K562 (cell line): ENCODE results near the gene ZG16B.

Experiments
- RFX5 ChIP-seq: IDR thresholded peaks from 2 replicates; pipeline ENCODE4 v1.6.1; 2011; ENCODE audit warnings: low read depth, mild to moderate bottlenecking, improper control_type of control experiment, low read length
- TF ChIP-seq, protein P1 (sequence below): fragments of 250-450 bp; sonication (Bioruptor Pico); IDR thresholded peaks from 2 replicates; pipeline ENCODE4 v1.8.0; 2021; ENCODE audit warnings: borderline replicate concordance, mild to moderate bottlenecking, moderate library complexity; ENCODE audit not compliant: poor library complexity, severe bottlenecking
- TF ChIP-seq, protein P2 (sequence below): sonication (generic); formaldehyde crosslinking; IDR thresholded peaks from 2 replicates; pipeline ENCODE4 v1.9.0; 2022; ENCODE audit warnings: mild to moderate bottlenecking, missing genetic modification reagents

DNA sequence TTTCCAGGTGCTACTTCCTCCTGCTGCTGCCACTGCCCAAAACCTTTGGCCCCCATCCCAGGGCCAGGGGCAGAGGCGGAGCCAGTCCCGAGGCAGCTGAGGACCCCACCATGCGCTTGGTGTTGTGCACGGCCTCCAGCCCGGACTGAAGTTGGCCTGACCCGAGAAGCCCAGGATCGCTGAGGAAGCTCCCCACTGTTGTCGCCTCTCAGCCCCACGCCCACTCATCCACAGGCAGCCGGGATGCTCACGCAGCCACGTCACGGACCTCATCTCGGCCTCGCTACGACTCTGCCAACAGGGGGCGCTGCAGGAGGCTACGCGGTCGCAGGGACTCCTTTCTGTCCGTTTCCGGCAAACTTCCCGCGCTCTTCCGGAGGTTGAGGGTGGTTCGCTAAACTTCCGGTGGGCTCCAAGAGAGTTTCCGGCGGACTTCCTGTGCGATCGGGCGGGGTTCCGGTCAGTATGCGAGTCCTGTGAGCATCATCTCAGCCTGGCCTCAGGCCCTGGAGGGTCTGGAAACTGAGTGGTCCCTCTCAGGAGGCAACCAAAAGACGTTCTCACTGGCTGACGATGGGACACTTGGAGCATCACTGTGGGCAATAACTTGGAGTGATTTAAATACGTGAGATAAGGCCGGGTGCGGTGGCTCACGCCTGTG lies 12.4 kb downstream of the ZG16B start:
- TF ChIP-seq RFX5: no peak
- TF ChIP-seq, protein P1, sequence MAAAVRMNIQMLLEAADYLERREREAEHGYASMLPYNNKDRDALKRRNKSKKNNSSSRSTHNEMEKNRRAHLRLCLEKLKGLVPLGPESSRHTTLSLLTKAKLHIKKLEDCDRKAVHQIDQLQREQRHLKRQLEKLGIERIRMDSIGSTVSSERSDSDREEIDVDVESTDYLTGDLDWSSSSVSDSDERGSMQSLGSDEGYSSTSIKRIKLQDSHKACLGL (CRISPR knock-in tag): no peak
- TF ChIP-seq, protein P2, sequence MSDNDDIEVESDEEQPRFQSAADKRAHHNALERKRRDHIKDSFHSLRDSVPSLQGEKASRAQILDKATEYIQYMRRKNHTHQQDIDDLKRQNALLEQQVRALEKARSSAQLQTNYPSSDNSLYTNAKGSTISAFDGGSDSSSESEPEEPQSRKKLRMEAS (CRISPR knock-in tag): 0 out of 2 replicates have a peak, but pooled peaks have one; percentile 11
